Stimulated activated CD4-positive, alpha-beta T cell treated with anti-CD3 and anti-CD28 coated beads, Interleukin-4, amount 100 ng/mL, for 1 hour (primary cell): ENCODE results near the gene PDZD7.

Source experiments
- DNase-seq: peaks from one replicate; pipeline ENCODE4 v3.0.0-alpha.2; 2020

PDZD7 gene

GRCh38 chr10:101016814-101017213 lies 14.1 kb downstream of the PDZD7 start:
- no peak for DNase-seq

DNA sequence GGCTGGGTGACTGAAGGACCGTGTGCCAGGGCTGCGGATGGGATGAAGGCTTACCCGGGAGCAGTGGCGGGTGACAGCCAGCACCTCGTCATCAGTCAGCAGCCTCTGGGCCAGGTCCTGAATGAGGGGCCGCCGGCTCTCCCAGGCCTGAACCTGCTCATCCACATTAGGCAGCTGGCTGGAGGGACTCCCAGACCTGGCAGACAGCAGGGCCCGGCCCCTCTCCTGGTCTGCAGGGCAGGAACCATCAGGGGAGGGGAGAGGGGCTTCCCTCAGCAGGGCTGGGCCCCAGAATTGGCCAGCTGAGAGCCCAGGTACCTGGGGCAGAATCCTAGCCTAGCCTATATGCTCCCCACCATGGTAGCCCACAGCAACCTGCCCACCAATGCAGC lies 15.4 kb downstream of the PDZD7 start:
- no peak for DNase-seq

DNA sequence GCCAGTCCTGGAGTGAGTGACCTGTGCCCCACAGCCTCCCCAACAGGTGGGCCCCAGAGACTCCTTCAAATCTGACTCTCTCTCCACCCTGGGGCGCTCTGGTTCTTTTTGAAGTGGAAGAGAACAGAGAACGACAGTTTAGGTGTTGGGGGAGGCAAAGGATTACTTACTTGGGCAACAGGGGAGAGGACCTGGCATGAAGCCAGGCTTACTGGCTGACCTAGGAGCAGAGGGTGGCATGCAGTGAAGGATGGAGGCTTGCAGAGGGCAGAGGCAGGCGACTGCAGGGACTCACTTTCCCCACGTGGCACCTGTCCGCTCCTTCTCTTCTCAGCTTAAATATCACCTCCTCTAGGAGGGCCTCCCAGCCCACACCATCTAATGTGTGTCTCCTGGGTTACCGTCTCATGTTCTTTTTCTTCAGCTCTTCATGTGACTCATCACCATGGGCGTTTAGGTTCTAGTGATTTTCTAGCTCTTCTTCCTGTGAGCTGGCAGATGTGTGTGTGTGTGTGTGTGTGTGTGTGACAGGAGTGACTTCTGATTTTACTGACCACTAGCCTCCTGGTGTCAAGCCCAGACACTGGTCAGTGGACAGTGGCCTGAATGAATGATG lies 15.9 kb downstream of the PDZD7 start:
- DNase-seq = no peak

DNA sequence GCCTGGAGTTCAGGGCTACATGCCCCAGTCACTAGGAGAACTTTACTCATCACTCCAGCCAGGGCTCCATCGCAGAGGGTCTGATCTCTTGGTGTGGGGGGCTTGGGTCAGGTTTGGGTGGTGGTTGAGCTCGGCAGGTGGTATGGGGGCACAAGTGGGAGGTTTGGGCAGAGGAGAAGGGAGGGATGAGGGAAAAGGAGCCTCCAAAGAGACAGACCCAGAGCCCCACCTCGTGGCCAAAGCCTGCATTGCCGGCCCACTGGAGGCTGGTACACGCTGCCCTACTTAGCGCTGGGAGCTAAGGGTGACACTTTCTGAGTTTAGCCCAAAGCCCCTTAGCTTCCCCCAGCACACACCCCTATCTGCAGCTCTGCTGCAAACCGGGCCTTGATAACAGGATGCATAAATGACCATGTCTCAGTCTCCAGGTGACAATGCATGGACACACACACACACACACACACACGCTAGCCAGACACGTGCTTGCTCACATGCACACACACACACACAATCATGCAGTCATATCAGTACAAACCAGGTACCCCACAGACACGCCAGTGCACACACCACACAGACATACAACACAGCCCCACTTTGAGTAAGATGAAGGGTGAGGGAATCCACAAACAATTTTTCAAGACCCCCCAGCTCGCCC lies 16.6 kb downstream of the PDZD7 start:
- peak; percentile 78 for DNase-seq

DNA sequence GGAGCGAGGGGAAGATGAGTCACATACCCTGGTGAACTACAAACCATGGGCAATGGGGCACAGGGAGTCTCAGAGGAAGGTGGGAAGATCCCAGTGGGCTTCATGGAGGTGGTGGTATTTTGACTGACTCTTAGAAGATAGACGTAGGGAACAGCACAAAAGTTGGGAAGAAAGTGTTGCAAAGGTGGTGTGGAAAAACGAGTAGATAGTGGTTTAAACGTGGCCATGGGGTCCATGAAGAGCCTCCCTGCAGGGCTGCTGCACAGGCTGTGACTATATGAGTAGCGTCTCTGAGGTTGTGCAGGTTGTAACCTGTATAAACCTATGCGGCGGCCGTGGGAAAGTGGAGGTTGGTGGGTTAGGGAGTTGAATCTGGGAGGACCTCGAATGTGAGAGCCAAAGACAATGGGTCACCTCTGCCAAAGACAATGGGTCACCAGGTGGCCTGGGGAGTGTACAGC lies 17.5 kb downstream of the PDZD7 start:
- no peak for DNase-seq

DNA sequence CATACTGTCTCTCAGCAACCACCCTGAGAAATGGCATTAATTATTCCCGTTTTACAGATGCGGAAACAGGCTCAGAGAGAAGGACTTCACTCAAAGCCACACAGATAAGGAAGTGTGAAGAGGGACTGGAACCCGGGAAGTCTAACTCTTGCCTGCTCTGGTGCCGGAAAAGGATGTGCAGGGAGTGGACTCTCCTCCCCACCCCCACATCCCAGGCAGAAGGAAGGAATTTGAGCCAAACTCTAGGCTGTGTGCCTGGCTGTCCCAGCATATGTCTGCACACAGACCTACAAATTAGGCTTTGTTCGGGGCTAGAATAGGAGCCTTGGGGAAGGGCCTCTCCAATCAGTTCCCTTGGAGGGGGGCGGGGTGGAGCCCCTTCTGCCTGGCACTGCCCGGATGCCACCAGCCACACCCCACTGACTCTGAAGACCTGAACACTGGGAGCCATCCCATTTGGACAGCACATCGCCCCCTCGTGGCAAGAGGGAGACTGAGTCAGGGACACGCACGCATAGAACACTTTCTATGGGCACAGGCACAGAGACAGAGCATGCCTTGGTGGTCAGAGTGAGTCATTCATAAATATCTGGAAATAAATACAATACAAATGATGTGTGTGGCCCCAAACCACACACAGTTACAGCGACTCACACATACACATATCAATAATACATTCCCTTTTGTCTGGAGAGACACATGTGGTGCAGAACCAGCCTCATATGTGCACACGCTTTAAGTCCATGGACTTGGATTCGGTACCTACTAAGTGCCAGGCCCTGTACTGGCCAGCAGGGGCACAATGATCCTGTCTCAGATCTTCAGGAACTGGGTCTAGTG lies 18.2 kb downstream of the PDZD7 start:
- DNase-seq = peak; percentile 73

DNA sequence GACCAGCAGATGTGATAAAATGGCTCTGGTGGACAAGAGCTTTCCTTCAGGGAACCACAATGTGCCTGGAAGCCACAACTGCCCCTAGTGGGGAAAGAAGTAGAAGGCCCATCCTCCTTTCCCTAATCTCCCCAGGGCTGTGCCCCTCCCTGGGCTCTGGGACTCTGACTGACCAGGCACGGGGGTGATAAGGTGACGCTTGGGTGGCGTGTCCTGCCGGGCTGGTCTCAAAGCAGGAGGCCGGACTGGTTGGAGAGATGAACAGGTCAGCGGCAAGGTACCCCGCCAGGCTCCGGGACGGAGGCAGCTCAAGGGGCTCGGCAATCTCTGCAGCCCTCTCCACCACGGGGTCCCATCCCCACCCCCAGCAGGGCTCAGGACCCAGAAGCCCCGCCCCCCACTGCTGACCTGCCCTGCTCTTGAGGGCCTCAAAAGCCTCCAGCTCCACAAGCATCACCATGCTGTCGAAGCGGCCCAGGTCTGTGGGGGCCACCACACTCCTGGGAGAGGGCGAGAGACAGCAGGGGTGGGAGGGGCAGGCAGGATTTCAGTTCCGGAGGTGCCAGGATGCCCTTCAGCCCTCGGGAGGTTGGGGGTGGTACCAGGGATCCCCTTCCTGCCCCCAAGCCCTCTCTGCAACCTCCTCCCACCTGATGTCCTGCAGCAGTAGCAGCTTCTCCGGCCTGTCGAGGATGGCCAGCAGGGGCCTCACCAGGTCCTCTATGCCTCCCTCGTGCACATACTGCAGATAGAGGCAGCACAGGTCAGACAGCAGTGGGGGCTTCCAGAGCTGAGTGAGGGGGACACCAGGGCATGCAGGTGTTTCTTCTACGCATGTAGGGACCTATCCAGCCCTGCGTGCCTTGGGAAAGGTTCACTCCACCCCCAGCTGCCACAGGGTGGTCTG lies 19.2 kb downstream of the PDZD7 start:
- no peak for DNase-seq

DNA sequence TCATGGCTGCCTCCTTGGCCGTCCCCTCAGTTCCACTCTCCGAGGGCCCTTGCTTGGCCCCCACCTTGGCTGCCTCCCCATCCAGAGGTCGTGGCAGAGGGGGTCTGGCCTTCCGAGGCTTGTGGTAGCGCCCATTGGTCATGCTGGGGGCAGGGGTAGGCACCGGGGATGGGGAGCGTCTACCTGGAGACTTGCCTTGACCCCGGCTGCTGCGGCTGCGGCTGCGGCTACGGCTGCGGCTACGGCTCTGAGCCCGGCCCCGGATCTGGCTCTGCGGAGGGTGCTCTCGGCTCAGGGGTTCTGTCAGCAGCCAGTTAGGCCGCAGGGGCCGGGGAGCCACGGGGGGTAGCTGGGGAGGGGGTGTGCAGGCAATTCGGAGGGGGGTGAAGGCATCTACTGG lies 20.6 kb downstream of the PDZD7 start:
- DNase-seq = no peak

GRCh38 chr10:101008823-101009423 lies 22.0 kb downstream of the PDZD7 start:
- DNase-seq = no peak

DNA sequence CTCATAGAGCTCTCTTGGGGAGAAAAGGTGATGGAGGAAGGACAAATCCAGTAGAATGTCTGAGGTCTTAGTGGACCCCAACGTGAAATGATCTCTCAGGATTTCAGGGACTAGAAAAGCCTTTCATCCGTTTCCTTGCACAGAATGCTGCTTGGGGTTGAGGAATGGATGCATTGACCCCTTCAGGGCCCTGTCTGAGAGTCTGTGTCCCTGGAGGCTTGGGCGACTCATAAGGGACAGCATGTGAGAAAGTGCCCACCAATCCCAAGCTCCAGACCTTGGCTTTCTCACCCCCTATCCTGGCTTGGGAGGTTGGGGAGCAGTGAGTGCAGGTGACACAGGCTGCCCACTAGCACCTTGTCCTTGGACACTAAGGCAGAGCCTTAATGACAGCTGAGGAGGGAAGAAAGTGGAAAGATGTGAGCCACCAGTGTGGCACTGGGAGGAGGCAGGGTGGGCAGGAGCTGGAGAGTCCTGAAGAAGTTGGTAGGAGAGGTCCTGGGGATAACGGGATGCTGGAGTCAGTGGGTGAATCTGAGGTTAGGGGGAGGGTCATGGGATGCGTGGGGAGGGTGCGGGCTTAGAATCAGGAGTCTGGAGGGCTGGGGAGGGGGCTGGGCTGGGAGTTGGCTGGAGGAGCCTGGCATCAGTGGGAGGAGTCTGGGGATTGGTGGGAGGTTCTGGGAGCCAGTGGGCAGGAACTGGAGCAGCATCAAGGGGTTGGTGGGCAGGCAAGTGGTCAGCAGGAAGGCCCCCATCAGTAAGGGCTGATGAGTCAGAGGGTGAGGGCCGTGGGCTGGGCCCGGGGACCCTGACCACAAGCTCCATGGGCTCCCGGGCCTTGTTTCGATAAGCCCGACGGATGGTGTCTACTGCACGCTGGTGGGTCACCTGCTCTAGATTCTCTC lies 22.8 kb downstream of the PDZD7 start:
- DNase-seq = no peak

DNA sequence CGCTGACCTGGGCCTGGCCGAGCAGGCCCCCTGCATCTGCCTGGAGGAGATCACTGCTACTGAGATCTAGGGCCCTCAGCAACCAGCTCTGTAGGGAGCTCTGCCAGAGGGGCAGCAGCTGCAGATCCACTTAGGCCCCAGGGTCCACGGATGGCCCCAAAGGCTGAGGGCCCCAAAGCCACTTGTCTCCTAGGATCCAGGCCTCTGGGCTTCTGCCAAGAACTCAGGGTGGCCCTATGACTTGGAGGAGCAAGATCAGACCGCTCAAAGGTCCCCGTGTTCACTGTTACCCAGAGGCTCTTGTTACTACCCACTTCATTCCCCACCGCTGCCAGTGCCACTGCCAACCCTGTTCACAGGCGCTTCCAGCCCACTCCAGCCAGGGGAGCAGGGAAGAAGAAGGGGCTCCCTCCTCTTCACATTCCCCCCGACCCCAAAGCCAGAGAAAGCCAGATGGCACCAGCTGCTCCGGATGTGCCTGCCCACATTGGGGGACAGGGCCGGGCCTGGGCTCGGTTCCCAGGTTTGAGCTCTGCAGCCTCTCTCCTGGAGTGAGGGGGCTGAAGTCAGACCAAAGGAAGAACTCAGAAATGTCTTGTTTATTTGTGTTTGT lies 23.7 kb downstream of the PDZD7 start:
- no peak for DNase-seq

- DNase-seq = no peak
These were observed 24.3 kb downstream of the PDZD7 start for GRCh38 chr10:101006593-101007098.

DNA sequence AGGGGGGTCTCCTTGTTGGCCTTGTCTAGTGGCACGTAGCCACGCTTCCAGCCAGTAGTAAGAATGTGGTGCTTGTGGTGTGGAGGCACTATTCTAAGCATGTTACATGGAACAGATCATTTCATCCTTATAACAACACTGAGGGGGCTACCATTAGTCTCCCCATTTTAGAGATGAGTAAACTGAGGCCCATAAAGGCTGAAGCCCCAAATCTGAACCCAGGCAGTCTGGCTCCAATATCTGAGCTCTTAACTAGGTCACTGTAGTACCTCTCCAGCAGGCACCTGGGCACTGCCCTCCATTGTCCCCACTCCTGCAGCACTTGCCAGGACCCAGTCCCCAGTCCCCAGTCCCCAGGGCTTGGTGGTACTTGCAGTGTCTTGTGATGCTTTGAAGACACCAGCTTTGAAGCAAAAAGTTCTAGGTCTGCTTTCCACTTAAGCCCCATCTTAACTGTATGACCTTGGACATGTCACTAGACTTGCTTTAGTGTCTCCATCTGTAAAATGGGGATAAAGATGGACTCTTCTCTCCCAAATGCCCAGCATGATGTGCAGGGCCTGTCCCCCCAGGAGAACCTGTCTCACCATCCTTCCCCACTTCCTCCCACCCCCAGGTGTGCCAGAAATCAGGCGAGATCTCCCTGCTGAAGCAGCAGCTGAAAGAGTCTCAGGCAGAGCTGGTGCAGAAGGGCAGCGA lies 24.9 kb downstream of the PDZD7 start:
- no peak for DNase-seq

DNA sequence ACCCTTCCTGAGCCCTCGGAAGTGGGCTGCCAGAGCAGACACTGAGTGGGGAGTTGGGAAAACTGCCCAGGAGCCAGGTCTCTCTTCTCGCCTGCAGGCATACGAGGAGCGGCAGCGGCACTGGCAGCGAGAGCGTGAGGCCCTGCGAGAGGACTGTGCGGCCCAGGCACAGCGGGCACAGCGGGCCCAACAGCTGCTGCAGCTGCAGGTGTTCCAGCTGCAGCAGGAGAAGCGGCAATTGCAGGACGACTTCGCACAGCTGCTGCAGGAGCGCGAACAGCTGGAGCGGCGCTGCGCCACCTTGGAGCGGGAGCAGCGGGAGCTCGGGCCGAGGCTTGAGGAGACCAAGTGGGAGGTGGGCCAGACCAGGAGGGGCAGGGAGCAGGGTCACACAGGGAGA lies 25.6 kb downstream of the PDZD7 start:
- DNase-seq = no peak

GRCh38 chr10:101003639-101004206 lies 27.2 kb downstream of the PDZD7 start:
- no peak for DNase-seq

DNA sequence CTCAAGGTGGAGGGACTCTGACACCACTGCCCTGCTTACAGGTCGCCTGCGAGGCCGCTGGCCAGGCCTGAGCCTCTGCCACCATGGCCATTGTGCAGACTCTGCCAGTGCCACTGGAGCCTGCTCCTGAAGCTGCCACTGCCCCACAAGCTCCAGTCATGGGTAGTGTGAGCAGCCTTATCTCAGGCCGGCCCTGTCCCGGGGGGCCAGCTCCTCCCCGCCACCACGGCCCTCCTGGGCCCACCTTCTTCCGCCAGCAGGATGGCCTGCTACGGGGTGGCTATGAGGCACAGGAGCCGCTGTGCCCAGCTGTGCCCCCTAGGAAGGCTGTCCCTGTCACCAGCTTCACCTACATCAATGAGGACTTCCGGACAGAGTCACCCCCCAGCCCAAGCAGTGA lies 28.5 kb downstream of the PDZD7 start:
- no peak for DNase-seq

DNA sequence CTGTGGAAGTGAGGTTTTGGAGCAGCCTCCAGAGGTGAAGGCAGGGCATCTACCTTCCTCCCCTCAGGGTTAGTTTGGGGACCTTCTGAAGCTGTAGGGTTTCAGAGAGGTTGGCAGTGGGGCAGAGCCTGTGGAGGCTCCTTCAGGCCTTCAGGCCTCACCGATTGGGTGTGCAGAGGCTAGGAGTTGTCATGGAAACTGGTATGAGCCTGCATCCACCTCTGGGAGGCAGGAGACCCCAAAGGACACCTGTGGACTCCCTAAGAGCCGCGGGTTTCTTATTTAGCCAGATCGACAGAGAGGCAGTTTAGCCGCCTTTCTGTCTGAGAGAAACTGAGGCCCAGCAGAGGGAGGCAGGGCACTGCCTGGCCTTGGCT lies 29.3 kb downstream of the PDZD7 start:
- no peak for DNase-seq

DNA sequence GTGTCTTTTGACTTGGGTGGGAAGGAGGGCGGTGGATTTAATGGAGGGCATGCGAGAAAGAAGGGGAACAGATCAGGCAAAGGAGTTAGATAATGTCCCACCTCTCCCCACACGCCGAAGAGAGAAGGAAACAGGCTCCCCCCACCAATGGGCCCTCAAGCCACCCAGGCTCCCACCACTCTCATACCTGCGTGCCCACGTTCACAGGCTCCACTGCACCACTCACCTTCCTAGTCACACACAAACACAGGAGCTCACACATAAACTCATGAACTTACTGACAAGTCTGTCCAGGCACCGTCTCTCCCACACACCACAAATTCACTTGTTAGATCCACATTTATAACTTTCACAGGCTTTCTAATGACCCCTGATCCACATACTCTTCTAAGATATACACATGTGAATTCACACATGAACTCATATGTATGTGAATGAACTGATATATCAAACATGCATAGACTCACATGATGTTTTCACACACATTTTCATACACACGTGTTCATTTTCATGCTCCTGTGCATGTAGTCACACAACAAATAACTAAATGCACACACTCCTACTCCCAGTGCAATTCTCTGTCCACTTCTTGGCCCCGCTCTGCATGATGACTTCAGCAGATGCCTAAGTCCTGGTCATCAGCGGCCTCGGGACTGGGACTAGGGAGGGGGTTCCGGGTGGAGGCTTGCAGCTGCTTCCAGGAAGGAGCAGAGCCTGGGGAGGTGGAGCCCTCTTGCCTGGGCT lies 29.8 kb downstream of the PDZD7 start:
- DNase-seq = no peak
